GM21737 (cell line): ENCODE results near the gene TTC32.

ENCODE experiments used
- ATAC-seq: cut with Tn5 transposase; IDR thresholded peaks from one replicate; pipeline ENCODE4 v1.9.1; 2021; ENCODE audit warnings: mild to moderate bottlenecking, moderate library complexity; ENCODE audit not compliant: unreplicated experiment

TTC32 gene

GRCh38 chr2:19878268-19879046 lies 23.3 kb downstream of the TTC32 start:
- no peak for ATAC-seq

DNA sequence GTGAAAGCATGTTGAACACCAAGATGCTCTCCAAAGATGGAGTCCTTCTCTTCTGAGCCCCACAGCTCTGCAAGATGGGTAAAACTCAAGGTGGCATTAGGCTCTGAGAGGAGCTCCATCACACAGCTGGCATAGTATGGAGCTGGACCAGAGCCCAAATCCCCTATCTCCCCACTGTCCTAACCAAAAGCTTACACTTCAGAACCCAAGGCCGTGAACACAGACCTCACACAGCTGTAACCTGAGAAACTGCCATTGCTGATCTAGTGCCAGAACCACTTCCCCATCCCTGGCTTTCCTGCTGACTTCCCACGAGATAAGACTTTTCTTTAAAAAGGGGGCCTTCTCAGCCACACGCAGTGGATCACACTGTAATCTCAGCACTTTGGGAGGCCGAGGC lies 25.0 kb downstream of the TTC32 start:
- ATAC-seq, result no peak

GRCh38 chr2:19875280-19875679 lies 26.5 kb downstream of the TTC32 start:
- no peak for ATAC-seq

DNA sequence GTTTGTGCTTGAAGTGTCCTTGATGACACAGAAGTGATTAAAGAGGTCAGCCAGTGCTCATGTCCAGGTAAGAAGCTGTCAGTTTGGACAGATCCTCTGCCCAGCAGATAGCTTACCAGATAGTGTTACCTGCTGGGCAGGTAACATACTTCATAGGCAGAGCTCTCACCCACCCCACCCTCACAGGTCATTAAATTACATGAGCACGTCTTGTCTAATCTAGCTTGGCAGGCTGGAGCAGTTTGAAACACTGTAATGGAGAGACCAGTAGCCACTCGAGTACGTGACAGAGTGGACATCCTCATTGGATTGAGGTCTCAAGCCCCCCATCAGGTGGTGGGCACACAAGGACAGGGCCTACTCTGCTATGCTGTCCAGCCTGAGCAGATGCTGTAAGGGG lies 27.1 kb downstream of the TTC32 start:
- no peak for ATAC-seq

- ATAC-seq, result no peak
Observed at GRCh38 chr2:19873014-19873413, 28.8 kb downstream of the TTC32 start.

GRCh38 chr2:19872302-19872701 lies 29.5 kb downstream of the TTC32 start:
- ATAC-seq, result no peak

DNA sequence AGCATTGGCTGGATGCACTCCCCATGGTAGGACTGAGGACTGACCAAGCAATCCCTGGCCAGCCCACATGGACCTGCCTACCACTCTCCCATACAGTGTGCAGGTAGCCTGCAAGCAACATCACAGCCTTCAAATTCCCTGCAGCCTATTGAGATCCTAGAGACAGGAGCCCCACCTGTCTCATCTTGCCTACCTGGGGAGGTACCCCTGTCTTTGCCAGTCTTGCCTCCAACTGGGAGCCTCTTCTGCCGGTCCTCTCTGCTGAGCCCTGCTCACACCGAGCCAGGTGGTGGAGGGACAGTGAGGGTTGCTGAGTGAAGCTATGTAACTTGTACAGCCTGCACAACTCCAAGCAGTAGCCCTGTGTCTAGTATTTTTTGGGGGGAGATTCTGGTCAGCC lies 29.9 kb downstream of the TTC32 start:
- ATAC-seq, result no peak

- no peak for ATAC-seq
Observed at GRCh38 chr2:19870792-19871191, 31.0 kb downstream of the TTC32 start.

DNA sequence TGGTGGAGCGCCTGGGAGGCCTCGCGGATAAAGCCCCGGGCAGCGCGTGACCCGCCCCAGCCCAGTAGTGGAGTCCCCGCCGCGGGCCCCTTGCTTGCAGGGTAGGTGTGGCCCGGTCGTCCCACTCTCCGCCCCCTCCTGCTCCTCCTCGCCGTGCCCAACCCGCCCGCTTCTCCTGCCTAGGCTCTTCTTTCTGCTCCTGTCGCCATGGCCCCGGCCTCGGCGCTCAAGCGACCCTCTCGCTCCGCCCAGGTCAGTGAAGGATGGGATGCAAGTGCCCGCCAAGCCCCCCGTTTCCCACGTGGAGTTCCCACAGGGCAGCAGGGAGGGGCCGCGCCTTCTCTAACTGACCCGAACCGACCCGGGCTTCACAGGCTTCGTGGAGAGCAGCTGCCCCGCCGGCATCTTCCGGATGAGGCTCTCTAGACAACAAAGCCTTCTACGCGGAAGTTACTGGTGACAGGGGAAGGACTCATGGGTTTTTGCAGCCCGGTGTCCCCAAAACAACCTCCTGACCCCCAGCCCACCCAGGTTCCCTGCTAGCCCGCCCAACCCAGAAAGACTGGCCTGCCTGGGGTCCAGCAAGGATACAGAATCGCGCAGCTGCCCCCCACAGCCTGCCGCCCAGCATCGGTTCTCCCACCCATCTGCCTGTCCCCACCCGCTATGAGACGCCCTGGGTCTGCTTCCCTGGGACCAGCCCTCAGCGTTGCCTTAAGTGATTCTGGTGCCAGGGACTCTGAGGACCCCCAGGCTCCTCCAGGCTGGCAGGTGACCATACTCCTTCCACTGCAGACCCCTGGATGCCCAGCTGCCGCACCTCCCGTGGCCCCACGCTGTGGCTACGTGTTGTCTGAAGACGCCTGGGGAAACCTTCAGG lies 32.8 kb downstream of the TTC32 start:
- peak; percentile 73 for ATAC-seq

DNA sequence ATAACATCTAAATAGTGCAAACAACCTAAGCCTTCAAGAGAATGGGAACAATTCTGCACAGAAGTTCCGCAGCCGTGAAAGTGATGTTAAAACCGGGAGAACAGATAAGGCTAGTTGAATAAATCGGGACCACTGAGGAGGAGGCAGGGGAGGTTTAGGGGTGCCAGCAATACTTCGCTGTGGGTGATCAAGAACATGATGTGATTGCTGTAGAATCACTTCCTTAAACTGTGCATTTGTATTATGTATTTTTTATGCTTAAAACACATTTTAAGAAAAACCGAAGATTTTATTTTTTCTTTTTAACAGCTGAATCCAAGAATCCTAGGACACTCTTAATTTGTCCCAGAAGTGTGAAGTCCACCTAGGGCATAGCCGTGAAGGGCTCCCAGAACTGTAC lies 33.6 kb downstream of the TTC32 start:
- ATAC-seq, result no peak

DNA sequence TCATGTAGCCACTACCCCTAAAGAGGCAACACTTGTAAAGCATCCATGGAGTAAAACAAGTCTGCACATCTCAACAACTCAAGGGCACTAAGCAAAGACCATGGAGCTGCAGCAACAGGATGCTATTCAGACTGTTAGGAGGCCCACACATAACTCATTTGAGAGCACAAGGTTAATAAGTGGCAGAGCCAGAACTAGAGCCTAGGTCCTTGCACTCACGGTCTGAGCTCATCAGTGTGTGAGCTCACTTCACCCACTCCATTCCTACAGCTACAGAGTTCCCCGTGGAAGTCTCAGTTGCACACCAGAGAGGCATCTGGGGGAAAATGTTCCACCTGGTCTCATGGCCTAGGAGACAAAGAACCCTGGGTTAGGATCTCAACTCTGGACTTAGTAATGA lies 35.0 kb downstream of the TTC32 start:
- no peak for ATAC-seq

DNA sequence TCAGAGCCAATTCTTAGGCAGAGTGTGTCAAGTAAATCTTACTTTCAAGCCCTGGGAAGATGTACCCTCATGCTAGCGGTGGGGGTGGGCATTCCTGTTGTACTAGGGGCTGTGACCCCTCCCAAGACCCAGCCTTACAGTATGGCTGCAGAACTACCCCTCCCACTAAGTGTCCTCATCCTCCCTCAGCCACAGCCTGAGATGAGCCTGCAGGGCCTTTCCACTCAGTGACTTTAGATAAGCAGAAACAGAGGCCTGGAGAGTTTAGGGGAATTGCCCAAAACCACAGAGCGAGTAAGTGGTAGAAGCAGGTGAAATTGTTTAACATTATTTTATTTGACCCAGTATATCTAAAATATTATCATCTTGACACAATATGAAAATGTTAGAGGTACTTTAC lies 36.6 kb downstream of the TTC32 start:
- no peak for ATAC-seq

- no peak for ATAC-seq
Observed at GRCh38 chr2:19864381-19864780, 37.4 kb downstream of the TTC32 start.

DNA sequence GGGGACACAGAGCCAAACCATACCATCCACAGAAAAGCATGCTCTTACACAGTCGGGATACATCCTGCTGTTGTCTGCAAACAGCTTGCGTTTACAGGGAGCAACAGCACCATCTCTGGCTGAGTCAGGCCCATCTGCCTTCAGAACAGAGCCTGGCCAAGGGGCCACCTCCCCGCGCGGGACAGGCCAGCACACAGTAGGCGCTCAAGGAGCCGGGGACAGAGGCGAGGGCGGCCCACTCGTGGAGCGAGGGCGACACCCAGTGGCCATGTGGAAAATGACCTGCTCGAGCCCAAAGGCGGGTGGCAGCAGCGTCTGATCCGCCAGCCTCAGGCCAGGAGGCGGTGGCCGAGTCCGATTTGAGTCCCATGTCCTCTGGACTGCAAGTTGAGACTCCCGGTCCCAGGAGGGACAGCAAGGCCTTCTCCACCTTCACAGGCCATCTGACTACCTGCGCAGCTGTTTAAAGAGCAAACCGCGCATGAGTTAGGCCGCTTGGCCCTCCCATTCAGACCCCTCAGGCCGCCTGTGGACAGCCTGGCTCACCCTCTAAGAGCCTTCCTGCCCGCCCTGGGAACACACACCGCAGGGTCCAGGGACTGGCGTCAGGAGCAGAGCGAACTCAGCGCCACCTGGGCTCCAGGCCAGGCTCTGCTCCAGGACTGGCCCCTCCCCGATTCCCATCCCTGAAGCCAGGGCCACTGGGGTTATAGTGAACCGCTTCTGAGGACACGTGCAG lies 38.3 kb downstream of the TTC32 start:
- ATAC-seq, result peak; percentile 67

DNA sequence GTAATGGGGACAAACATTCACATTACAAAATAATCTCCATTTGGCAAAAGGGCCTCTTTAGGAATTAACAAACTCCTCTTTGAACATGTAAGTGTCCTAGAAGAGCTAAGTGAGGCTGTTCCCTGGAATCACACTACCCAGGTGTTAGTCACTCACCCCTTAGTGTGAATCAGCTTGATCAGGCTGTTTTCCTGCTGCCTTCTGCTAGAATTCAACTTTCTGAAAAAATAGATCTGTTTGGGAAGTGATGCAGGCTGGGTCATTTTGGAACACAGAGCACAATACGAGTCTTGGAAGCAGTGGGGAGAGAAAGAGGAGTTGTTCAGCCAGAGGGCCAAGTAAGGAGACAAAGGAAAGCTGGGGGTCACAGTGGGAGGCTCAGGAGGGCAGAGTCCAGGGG lies 40.0 kb downstream of the TTC32 start:
- ATAC-seq, result no peak

DNA sequence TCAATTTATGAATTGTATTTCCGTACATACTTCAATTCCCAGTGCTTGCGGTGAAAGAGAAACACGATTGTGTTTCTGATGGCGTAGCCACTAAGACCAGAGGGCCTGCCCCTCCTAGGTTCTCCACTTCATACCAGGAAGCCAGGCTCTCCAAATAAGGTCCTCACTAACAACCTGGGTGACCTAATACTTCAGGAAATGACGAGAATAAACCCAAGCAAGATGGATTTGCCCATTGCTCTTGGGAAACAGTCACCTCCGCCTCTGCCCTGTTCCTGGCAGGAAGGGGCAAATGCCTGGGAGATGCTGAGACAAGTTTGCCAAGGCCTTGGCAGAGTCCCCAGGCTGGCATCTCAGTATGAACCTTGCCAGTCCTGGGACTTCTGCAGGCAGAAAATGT lies 41.8 kb downstream of the TTC32 start:
- no peak for ATAC-seq

- no peak for ATAC-seq
Observed at GRCh38 chr2:19859565-19859964, 42.2 kb downstream of the TTC32 start.

DNA sequence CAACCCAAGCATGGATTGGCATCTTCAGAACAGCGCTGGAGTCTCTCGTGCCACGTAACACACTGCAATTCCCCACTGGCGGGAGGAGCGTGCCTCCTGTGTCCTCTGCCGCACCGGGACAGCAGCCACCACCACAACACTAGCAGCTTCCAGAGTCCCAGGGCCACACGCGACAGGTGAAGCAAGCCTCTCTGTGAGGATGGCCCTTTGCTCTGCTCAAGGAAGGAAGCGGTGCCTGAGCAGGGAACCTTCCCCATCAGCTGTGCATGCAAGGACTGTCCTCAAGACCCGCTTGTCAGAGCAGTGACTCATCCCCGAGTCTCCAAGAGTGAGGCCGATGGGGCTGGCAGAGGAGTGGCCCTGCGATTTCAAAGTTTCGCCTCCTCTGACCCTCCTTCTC lies 44.0 kb downstream of the TTC32 start:
- ATAC-seq, result no peak

- no peak for ATAC-seq
Observed at GRCh38 chr2:19857100-19857499, 44.7 kb downstream of the TTC32 start.

DNA sequence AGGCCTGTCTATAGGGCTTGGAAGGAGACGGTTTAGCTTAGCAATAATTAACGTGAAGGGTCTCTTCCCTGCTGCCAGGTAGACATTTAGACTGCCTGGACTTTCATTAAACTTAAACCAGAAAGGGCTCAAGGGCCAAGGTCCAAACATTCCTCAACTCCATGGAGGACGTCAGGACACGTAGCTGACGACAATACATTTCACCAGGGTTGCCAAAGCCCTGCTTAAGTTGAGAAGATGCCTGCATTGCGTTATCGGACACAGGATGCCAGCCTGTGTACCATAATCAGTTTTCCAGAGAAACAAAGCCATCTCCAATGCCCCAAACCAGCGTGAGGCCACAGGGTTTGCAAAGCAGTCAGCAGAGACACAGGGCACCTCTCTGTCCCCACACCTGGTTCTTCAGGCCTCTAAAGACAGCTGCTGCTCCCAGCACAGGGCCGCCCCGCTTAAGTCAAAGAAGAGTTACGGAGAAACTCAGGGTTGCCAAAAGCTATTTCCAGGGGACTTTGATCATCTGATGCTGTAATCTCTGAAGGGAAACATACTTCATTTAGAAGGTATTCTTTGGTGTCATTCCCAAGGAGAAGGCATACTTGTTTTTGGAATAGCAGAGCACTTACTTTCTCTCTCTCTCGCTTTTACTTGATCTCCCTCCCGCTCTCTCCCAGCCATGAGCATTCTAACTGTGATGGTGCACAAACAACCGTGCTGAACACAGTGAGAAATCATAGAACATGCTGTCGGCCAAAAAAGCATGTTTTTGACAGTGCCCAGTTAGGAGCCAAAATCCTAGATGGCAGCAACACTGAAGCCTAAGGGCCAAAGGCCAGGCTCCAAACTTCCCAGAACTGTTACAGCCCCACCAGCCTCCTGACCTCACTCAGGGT lies 46.0 kb downstream of the TTC32 start:
- no peak for ATAC-seq
